HEK293 (cell line): Measurements from ENCODE around the gene ANGPTL4.

Experiments
- CTCF ChIA-PET: fragments of 350-600 bp; formaldehyde crosslinking; extraction: SDS; loops from one replicate; lab custom pipeline; 2021; ENCODE audit warnings: antibody characterized with exemption; lab: Yijun Ruan, JAX
- POLR2A ChIA-PET: fragments of 300-600 bp; formaldehyde crosslinking; extraction: SDS; loops from one replicate; lab custom pipeline; 2020; ENCODE audit warnings: antibody characterized with exemption, inconsistent platforms; lab: Yijun Ruan, JAX
- H3K27ac ChIP-seq: fragments of 200-500 bp; sonication (Bioruptor generic); 2 replicates; pipeline ENCODE4 v1.5.1; 2014; ENCODE audit warnings: low read depth, low read length, control low read depth, inconsistent platforms; ENCODE audit errors: extremely low read depth
- H3K36me3 ChIP-seq, 2 experiments: fragments of 200-500 bp in 1 of 2; sonication (Bioruptor generic) in 1 of 2; 1 replicate in 1 of 2; 2 replicates in 1 of 2; pipeline ENCODE4 v1.5.1; 2014 to 2017; ENCODE audit warnings: inconsistent platforms in 2 of 2, low read length in 2 of 2; ENCODE audit not compliant: control insufficient read depth in 2 of 2, insufficient read depth in 1 of 2
- H3K4me1 ChIP-seq: fragments of 200-500 bp; sonication (Bioruptor generic); 2 replicates; pipeline ENCODE4 v1.5.1; 2014; ENCODE audit warnings: mild to moderate bottlenecking, low read length, inconsistent platforms; ENCODE audit not compliant: control insufficient read depth, insufficient read depth
- H3K4me3 ChIP-seq: 2 replicates; pipeline ENCODE4 v1.5.1; 2011; ENCODE audit warnings: low read depth, mild to moderate bottlenecking, control low read depth, low read length, moderate library complexity
- H3K9me3 ChIP-seq: fragments of 200-500 bp; sonication (Bioruptor generic); 2 replicates; pipeline ENCODE4 v1.5.1; 2014; ENCODE audit warnings: low read depth, low read length, inconsistent platforms; ENCODE audit not compliant: control insufficient read depth, insufficient read depth
- BCL11A ChIP-seq: fragments of 450-650 bp; formaldehyde crosslinking; IDR thresholded peaks from 2 replicates; pipeline ENCODE4 v1.5.1; 2016; ENCODE audit warnings: low read depth, missing biosample characterization, missing genetic modification characterization
- EGR2 ChIP-seq: fragments of 450-650 bp; formaldehyde crosslinking; IDR thresholded peaks from 2 replicates; pipeline ENCODE4 v1.5.1; 2016; ENCODE audit warnings: low read depth, missing biosample characterization, missing genetic modification characterization
- KLF8 ChIP-seq: fragments of 450-650 bp; formaldehyde crosslinking; IDR thresholded peaks from 2 replicates; pipeline ENCODE4 v1.5.1; 2016; ENCODE audit warnings: missing biosample characterization, missing genetic modification characterization
- SP3 ChIP-seq: fragments of 450-650 bp; formaldehyde crosslinking; IDR thresholded peaks from 2 replicates; pipeline ENCODE4 v1.5.1; 2016; ENCODE audit warnings: missing biosample characterization, missing genetic modification characterization
- SP7 ChIP-seq: fragments of 450-650 bp; formaldehyde crosslinking; IDR thresholded peaks from 2 replicates; pipeline ENCODE4 v1.5.1; 2016; ENCODE audit warnings: missing biosample characterization, missing genetic modification characterization
- ZEB2 ChIP-seq: fragments of 450-650 bp; formaldehyde crosslinking; IDR thresholded peaks from 2 replicates; pipeline ENCODE4 v1.5.1; 2016; ENCODE audit warnings: missing biosample characterization, missing genetic modification characterization
- ZFHX2 ChIP-seq: fragments of 450-650 bp; formaldehyde crosslinking; conservative IDR thresholded peaks from 2 replicates; pipeline ENCODE4 v1.5.1; 2016; ENCODE audit warnings: missing biosample characterization, missing genetic modification characterization
- ZFP37 ChIP-seq: fragments of 450-650 bp; formaldehyde crosslinking; IDR thresholded peaks from 2 replicates; pipeline ENCODE4 v1.5.1; 2016; ENCODE audit warnings: missing biosample characterization, missing genetic modification characterization
- ZIC2 ChIP-seq: fragments of 450-650 bp; formaldehyde crosslinking; IDR thresholded peaks from 2 replicates; pipeline ENCODE4 v1.5.1; 2016; ENCODE audit warnings: missing biosample characterization, missing genetic modification characterization
- ZNF121 ChIP-seq: fragments of 450-650 bp; formaldehyde crosslinking; IDR thresholded peaks from 2 replicates; pipeline ENCODE4 v1.5.1; 2016; ENCODE audit warnings: missing biosample characterization, missing genetic modification characterization
- ZNF221 ChIP-seq: fragments of 450-650 bp; formaldehyde crosslinking; IDR thresholded peaks from 2 replicates; pipeline ENCODE4 v1.5.1; 2017; ENCODE audit warnings: missing biosample characterization, missing genetic modification characterization, borderline replicate concordance
- ZNF292 ChIP-seq: fragments of 450-650 bp; formaldehyde crosslinking; IDR thresholded peaks from 2 replicates; pipeline ENCODE4 v1.5.1; 2016; ENCODE audit warnings: low read depth, missing biosample characterization, missing genetic modification characterization, borderline replicate concordance
- ZNF324 ChIP-seq: fragments of 450-650 bp; formaldehyde crosslinking; IDR thresholded peaks from 2 replicates; pipeline ENCODE4 v1.5.1; 2016; ENCODE audit warnings: missing biosample characterization, missing genetic modification characterization
- ZNF433 ChIP-seq: fragments of 450-650 bp; formaldehyde crosslinking; IDR thresholded peaks from 2 replicates; pipeline ENCODE4 v1.5.1; 2016; ENCODE audit warnings: missing biosample characterization, missing genetic modification characterization, low read depth
- ZNF521 ChIP-seq: fragments of 450-650 bp; formaldehyde crosslinking; IDR thresholded peaks from 2 replicates; pipeline ENCODE4 v1.5.1; 2017; ENCODE audit warnings: missing biosample characterization, mild to moderate bottlenecking, missing genetic modification characterization
- ZNF529 ChIP-seq: fragments of 450-650 bp; formaldehyde crosslinking; IDR thresholded peaks from 2 replicates; pipeline ENCODE4 v1.5.1; 2017; ENCODE audit warnings: missing genetic modification characterization, missing biosample characterization; ENCODE audit not compliant: insufficient replicate concordance
- ZSCAN23 ChIP-seq: fragments of 450-650 bp; formaldehyde crosslinking; IDR thresholded peaks from 2 replicates; pipeline ENCODE4 v1.5.1; 2016; ENCODE audit warnings: missing biosample characterization, missing genetic modification characterization
- TF ChIP-seq, protein P1 (sequence below): fragments of 450-650 bp; formaldehyde crosslinking; IDR thresholded peaks from 2 replicates; pipeline ENCODE4 v1.5.1; 2016; ENCODE audit warnings: missing biosample characterization, missing genetic modification characterization
- TF ChIP-seq, protein P2 (sequence below): fragments of 450-650 bp; formaldehyde crosslinking; IDR thresholded peaks from 2 replicates; pipeline ENCODE4 v1.5.1; 2017; ENCODE audit warnings: missing biosample characterization, missing genetic modification characterization
- TF ChIP-seq, protein P3 (sequence below): fragments of 450-650 bp; formaldehyde crosslinking; IDR thresholded peaks from 2 replicates; pipeline ENCODE4 v1.5.1; 2017; ENCODE audit warnings: missing biosample characterization, missing genetic modification characterization
- TF ChIP-seq, protein P4 (sequence below): fragments of 450-650 bp; formaldehyde crosslinking; IDR thresholded peaks from 2 replicates; pipeline ENCODE4 v1.5.1; 2016; ENCODE audit warnings: missing biosample characterization, missing genetic modification characterization

The ANGPTL4 gene

DNA sequence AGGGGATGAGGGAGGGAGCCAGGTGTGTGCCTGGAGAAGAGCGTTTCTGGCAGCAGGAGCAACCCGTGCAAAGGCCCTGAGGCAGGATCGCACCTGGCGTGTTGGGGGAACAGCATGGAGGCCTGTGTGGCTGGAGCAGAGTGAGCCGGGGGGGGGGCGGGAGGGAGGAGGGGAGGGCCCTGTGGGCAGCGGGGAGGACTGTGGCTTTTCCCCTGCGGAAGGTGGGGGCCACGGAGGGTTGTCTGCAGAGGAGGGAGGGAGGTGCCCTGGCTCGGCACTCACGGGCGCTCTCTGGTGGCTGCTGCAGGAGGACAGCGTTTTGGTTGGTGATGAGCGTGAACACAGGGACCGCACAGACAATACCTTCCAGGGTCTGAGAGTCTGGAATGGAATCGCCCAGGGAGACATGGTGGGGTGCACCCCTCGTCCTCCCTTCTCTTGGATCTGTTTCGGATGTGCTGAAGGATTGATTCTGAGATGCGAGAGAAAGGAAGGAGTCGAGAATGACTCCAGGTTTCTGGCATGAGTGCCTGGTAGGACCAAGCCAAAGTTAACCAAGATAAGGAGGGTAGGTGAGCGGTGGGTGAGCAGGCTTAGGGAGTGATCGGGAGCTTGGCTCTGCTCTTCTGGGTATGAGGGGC lies 32.7 kb downstream of the ANGPTL4 start (continued):
- TF ChIP-seq, protein P1, sequence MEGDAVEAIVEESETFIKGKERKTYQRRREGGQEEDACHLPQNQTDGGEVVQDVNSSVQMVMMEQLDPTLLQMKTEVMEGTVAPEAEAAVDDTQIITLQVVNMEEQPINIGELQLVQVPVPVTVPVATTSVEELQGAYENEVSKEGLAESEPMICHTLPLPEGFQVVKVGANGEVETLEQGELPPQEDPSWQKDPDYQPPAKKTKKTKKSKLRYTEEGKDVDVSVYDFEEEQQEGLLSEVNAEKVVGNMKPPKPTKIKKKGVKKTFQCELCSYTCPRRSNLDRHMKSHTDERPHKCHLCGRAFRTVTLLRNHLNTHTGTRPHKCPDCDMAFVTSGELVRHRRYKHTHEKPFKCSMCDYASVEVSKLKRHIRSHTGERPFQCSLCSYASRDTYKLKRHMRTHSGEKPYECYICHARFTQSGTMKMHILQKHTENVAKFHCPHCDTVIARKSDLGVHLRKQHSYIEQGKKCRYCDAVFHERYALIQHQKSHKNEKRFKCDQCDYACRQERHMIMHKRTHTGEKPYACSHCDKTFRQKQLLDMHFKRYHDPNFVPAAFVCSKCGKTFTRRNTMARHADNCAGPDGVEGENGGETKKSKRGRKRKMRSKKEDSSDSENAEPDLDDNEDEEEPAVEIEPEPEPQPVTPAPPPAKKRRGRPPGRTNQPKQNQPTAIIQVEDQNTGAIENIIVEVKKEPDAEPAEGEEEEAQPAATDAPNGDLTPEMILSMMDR (tag by site-specific recombination) = peak; percentile 86
- peak; percentile 64 for TF ChIP-seq SP3 (tag by site-specific recombination)
- no peak for TF ChIP-seq ZNF292 (tag by site-specific recombination)
- no peak for TF ChIP-seq BCL11A
- 0 out of 2 replicates have a peak, but pooled peaks have one; percentile 58 for TF ChIP-seq ZNF324
- TF ChIP-seq ZNF221 = no peak

DNA sequence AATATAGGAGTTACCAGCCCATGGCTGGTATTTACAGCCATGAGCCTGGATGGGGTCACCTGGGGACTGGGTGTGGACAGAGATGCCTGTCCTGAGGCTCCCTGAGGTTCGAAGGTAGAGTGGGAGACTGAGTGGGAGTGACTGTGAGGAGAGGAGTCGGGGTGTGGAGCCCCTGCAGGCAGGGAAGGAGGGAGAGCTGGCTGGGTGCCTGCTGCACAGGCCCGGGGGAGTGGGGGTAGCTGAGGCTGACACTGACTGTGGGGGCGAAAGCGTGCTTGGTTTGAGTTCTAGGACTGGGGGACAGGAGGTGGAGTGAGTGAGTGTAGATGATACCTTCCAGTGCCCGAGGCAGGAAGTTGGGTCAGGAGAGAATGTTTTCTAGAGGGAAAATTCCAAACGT lies 33.3 kb downstream of the ANGPTL4 start:
- H3K27ac ChIP-seq = no peak overlapping the region
- POLR2A ChIA-PET = interaction anchor here (0.9 to 1.0 kb wide), 2 partner anchors 40 to 47 kb away, joined by 3 read pairs; no protein-coding TSS in a partner anchor
- no peaks in the 10 kb centered on the region for H3K9me3 ChIP-seq
- no peaks in the 10 kb centered on the region for H3K4me1 ChIP-seq
- TF ChIP-seq ZFP37 (tag by site-specific recombination) = no peak
- peak; percentile 99 for TF ChIP-seq EGR2
- TF ChIP-seq, protein P2, sequence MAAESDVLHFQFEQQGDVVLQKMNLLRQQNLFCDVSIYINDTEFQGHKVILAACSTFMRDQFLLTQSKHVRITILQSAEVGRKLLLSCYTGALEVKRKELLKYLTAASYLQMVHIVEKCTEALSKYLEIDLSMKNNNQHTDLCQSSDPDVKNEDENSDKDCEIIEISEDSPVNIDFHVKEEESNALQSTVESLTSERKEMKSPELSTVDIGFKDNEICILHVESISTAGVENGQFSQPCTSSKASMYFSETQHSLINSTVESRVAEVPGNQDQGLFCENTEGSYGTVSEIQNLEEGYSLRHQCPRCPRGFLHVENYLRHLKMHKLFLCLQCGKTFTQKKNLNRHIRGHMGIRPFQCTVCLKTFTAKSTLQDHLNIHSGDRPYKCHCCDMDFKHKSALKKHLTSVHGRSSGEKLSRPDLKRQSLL (tag by site-specific recombination) = no peak
- TF ChIP-seq ZNF521 = no peak
- TF ChIP-seq, protein P3, sequence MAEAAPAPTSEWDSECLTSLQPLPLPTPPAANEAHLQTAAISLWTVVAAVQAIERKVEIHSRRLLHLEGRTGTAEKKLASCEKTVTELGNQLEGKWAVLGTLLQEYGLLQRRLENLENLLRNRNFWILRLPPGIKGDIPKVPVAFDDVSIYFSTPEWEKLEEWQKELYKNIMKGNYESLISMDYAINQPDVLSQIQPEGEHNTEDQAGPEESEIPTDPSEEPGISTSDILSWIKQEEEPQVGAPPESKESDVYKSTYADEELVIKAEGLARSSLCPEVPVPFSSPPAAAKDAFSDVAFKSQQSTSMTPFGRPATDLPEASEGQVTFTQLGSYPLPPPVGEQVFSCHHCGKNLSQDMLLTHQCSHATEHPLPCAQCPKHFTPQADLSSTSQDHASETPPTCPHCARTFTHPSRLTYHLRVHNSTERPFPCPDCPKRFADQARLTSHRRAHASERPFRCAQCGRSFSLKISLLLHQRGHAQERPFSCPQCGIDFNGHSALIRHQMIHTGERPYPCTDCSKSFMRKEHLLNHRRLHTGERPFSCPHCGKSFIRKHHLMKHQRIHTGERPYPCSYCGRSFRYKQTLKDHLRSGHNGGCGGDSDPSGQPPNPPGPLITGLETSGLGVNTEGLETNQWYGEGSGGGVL (tag by site-specific recombination) = peak; percentile 70
- TF ChIP-seq ZIC2 (tag by site-specific recombination) = 0 out of 2 replicates have a peak, but pooled peaks have one; percentile 6
- TF ChIP-seq SP7 (tag by site-specific recombination) = no peak
- peak; percentile 98 for TF ChIP-seq ZFHX2
- no peak overlapping the region for H3K4me3 ChIP-seq
- CTCF ChIA-PET = interaction anchor here (0.7 to 4.8 kb wide), 7 partner anchors 12 to 68 kb away, joined by 3 to 87 read pairs (median 4); partner anchors contain the start of gene MARCHF2
- peaks cover 0 to 17% of the 10 kb centered on the region in 2 experiments; a peak in 2 of 3 replicates for H3K36me3 ChIP-seq

DNA sequence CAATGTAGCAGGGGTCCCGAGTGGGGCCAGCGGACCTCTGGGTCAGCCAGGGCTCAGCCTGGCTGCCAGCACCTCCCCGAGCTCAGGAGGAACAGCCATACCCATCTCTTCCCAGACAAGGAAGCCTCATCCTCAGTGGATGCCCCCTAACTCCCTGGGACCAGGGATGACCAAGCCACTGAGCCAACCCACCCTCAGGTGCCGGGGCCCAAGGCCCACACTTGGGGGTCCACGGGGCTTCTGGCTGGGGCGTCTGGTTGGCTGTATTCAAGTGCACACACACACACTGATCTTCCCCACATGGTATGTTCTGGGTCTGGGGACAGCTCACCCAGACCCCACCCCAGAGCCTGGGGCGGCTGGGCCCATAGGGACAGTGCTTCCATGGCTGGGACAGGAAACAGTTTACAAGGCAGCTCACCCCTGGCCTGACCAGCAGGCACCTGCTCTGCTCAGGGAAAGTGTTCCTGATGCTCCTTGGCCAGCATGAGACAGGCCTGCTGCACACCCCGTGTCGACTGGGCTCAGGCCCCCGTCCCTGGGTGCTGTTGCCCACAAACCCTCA lies 33.9 kb downstream of the ANGPTL4 start:
- Histone ChIP-seq H3K27ac (no peak overlapping the region), H3K4me1 (no peaks in the 10 kb centered on the region), H3K4me3 (no peak overlapping the region), H3K9me3 (no peaks in the 10 kb centered on the region), H3K36me3 (peaks cover 0 to 20% of the 10 kb centered on the region in 2 experiments; a peak in 2 of 3 replicates)
- POLR2A ChIA-PET = interaction anchor here (0.9 to 1.1 kb wide), 3 partner anchors 41 to 46 kb away, joined by 3 read pairs; no protein-coding TSS in a partner anchor
- TF ChIP-seq KLF8 (tag by site-specific recombination) (no peak), ZSCAN23 (tag by site-specific recombination) (no peak), ZNF529 (tag by site-specific recombination) (no peak), ZEB2 (tag by site-specific recombination) (no peak), ZNF121 (no peak), ZNF433 (tag by site-specific recombination) (no peak)
- TF ChIP-seq, protein P4, sequence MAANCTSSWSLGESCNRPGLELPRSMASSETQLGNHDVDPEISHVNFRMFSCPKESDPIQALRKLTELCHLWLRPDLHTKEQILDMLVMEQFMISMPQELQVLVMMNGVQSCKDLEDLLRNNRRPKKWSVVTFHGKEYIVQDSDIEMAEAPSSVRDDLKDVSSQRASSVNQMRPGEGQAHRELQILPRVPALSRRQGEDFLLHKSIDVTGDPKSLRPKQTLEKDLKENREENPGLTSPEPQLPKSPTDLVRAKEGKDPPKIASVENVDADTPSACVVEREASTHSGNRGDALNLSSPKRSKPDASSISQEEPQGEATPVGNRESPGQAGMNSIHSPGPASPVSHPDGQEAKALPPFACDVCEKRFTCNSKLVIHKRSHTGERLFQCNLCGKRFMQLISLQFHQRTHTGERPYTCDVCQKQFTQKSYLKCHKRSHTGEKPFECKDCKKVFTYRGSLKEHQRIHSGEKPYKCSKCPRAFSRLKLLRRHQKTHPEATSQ (tag by site-specific recombination) = no peak
- TF ChIP-seq, protein P3 (tag by site-specific recombination) = no peak
- CTCF ChIA-PET = interaction anchor here (0.6 to 4.8 kb wide), 10 partner anchors 11 to 1498 kb away, joined by 3 to 87 read pairs (median 4); partner anchors contain the start of gene MARCHF2
